ENCODE results near the gene HAUS7. TPM values are rescaled to one million over a fixed set of nuclear protein-coding genes. Genes with fewer than 3 reads are reported as not detected.

The HAUS7 gene
- total and polyA plus RNA-seq, 2 of the 8 experiments (the other 6 are each of a cell fraction or from before 2014, with no cell fraction given), result 45.4 to 54.0 TPM

DNA sequence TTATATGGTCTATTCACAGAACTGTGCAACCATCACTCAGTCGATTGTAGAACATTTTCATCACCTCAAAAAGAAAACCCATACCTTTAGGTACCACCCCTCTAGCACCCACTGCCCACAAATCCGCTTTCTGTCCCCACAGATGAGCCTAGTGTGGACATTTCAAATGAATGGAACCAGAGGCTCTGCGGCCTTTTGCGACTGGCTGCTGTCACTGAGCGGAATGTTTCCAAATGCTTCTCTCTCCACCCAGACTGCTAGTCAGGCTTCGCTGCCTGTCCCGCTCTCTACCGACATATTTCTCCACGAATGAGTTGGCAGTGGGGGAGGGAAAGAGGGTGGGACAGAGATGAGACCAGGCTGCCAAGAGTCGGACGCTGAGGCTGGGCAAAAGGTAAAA, 22.7 kb upstream of the HAUS7 start:
- no peaks in the 10 kb centered on the region for H4K20me1 ChIP-seq (replicated peaks in 1 of 2; ENCODE audit: control insufficient read depth in 1 of 2, insufficient read depth in 2 of 2, low read length in 2 of 2)

More for the DNA sequence above, 22.7 kb upstream of the HAUS7 start:
- Histone ChIP-seq H3K18ac (ENCODE audit: extremely low read depth, low read length) (no peak overlapping the region), H2AK5ac (ENCODE audit: low read depth, low read length) (no peak overlapping the region), H3K4me3 (ENCODE audit: extremely low read depth in 1 of 4, insufficient read depth in 2 of 4, low read depth in 3 of 4, low read length in 4 of 4) (no peak overlapping the region), H3K9me3 (ENCODE audit: insufficient read depth in 2 of 2, low read depth in 1 of 2, low read length in 1 of 2) (no peaks in the 10 kb centered on the region), H2BK12ac (ENCODE audit: low read depth, low read length) (no peak overlapping the region), H3K23ac (ENCODE audit: insufficient read length) (no peak overlapping the region), H3K79me1 (ENCODE audit: low read depth, low read length) (no peaks in the 10 kb centered on the region), H3K4ac (replicated peaks; ENCODE audit: insufficient read length, low read depth, low read length) (no peak overlapping the region), H2AFZ (ENCODE audit: low read length) (no peak overlapping the region), H3K79me2 (ENCODE audit: control insufficient read depth in 1 of 2, insufficient read depth in 2 of 2, low read length in 2 of 2) (no peaks in the 10 kb centered on the region), H3K27me3 (replicated peaks in 1 of 4; ENCODE audit: control insufficient read depth in 3 of 4, extremely low read depth in 1 of 4, insufficient read depth in 3 of 4, low read length in 3 of 4) (peaks cover 0 to 2% (median 0%) of the 10 kb centered on the region in 4 experiments; a peak in 5 of 7 replicates), H3K56ac (replicated peaks; ENCODE audit: insufficient read length, low read depth, low read length) (no peak overlapping the region), H2BK15ac (ENCODE audit: low read length) (no peak overlapping the region), H3K4me1 (replicated peaks in 1 of 4; ENCODE audit: control insufficient read depth in 3 of 4, insufficient read depth in 4 of 4, low read length in 3 of 4) (peaks cover 0 to 18% (median 7%) of the 10 kb centered on the region in 4 experiments; a peak in 4 of 7 replicates), H3K36me3 (ENCODE audit: control insufficient read depth in 2 of 4, insufficient read depth in 4 of 4, low read length in 3 of 4) (no peaks in the 10 kb centered on the region), H3K14ac (ENCODE audit: insufficient read length) (no peak overlapping the region), H4K8ac (ENCODE audit: extremely low read depth, insufficient read depth, low read length) (no peak overlapping the region), H3K9ac (replicated peaks in 1 of 4; ENCODE audit: extremely low read depth in 1 of 4, low read depth in 3 of 4, low read length in 3 of 4) (no peak overlapping the region), H4K91ac (replicated peaks; ENCODE audit: insufficient read length, low read length) (no peak overlapping the region), H2BK20ac (ENCODE audit: low read length) (no peak overlapping the region), H3K4me2 (ENCODE audit: insufficient read depth in 1 of 2, low read depth in 2 of 2, low read length in 2 of 2) (no peak overlapping the region), H2BK120ac (replicated peaks; ENCODE audit: low read depth, low read length) (no peak overlapping the region), H4K5ac (ENCODE audit: insufficient read length, low read depth, low read length) (no peak overlapping the region), H3K27ac (ENCODE audit: low read depth, low read length) (no peak overlapping the region), H2BK5ac (ENCODE audit: low read depth, low read length) (no peak overlapping the region), H3K23me2 (ENCODE audit: low read depth, low read length) (no peaks in the 10 kb centered on the region; the same call in 1 of the 2 replicates)
- TF ChIP-seq POU5F1 (IDR thresholded peaks at IDR 0.05; ENCODE audit: low read depth, low read length), result no peak
- TF ChIP-seq TCF12 (IDR thresholded peaks at IDR 0.05; ENCODE audit: low read depth, low read length), result no peak
- no peak for TF ChIP-seq GABPA (IDR thresholded peaks at IDR 0.05; ENCODE audit: borderline replicate concordance, insufficient read depth, low read length)
- no peak for TF ChIP-seq KDM1A (IDR thresholded peaks at IDR 0.05; ENCODE audit: borderline replicate concordance, low read length)
- no peak for TF ChIP-seq CEBPB (IDR thresholded peaks at IDR 0.05; ENCODE audit: low read depth, low read length)
- no peak for TF ChIP-seq SAP30 (IDR thresholded peaks at IDR 0.05; ENCODE audit: insufficient read depth, insufficient replicate concordance, low read length)
- no peak for TF ChIP-seq ZNF274 (IDR thresholded peaks at IDR 0.05; ENCODE audit: borderline replicate concordance, extremely low read depth, low read length)
- TF ChIP-seq KDM5A (IDR thresholded peaks at IDR 0.05; ENCODE audit: low read length), result no peak
- TF ChIP-seq RXRA (IDR thresholded peaks at IDR 0.05; ENCODE audit: insufficient read depth, low read depth, low read length), result no peak
- ChIA-PET POLR2A (ENCODE audit: partially characterized antibody) (no interaction called here), CTCF (ENCODE audit: partially characterized antibody) (interaction anchor here (1.1 to 7.5 kb wide), 5 partner anchors 12 to 32 kb away, joined by 3 to 50 read pairs (median 11); partner anchors contain the start of gene HAUS7)
- DNase-seq (ENCODE audit: low read depth in 1 of 2, low spot score in 2 of 2) (no peak), FAIRE-seq (no peak)
- WGBS, 2 experiments (ENCODE audit: extremely low coverage in 1 of 2, insufficient coverage in 1 of 2, insufficient read length in 1 of 2, insufficient replicate concordance in 2 of 2, low coverage in 1 of 2, low lambda C conversion rate in 2 of 2, missing lambda C conversion rate in 1 of 2), result 86% methylated on average over 8 of the region's 11 CpGs; no CpG with 5 or more reads in 1 of the 2 experiments
